Measurements from ENCODE around the gene SNX5. TPM values are rescaled to one million over a fixed set of nuclear protein-coding genes. Genes with fewer than 3 reads are reported as not detected.

Gene SNX5
- total RNA-seq, 2 donors from 2014 or later = 48.3 to 84.8 TPM

GRCh38 chr20:17955302-17955701, 13.3 kb downstream of the SNX5 start:
- TF ChIP-seq POLR2AphosphoS5 (IDR thresholded peaks at IDR 0.05) = no peak
- no peak for TF ChIP-seq POLR2A (IDR thresholded peaks at IDR 0.05)
- TF ChIP-seq, protein P1, sequence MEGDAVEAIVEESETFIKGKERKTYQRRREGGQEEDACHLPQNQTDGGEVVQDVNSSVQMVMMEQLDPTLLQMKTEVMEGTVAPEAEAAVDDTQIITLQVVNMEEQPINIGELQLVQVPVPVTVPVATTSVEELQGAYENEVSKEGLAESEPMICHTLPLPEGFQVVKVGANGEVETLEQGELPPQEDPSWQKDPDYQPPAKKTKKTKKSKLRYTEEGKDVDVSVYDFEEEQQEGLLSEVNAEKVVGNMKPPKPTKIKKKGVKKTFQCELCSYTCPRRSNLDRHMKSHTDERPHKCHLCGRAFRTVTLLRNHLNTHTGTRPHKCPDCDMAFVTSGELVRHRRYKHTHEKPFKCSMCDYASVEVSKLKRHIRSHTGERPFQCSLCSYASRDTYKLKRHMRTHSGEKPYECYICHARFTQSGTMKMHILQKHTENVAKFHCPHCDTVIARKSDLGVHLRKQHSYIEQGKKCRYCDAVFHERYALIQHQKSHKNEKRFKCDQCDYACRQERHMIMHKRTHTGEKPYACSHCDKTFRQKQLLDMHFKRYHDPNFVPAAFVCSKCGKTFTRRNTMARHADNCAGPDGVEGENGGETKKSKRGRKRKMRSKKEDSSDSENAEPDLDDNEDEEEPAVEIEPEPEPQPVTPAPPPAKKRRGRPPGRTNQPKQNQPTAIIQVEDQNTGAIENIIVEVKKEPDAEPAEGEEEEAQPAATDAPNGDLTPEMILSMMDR (IDR thresholded peaks at IDR 0.05) = no peak
- no peak for DNase-seq (ENCODE audit: low spot score)
- H3K27me3 ChIP-seq (replicated peaks; ENCODE audit: insufficient read depth) = no peaks in the 10 kb centered on the region
- 46% methylated on average over 3 of the region's 3 CpGs for WGBS
- intact Hi-C loops (cut with DNase I) = no loop called here
- H3K4me1 ChIP-seq (replicated peaks) = no peaks in the 10 kb centered on the region
- H3K4me3 ChIP-seq = no peak overlapping the region
- H3K27ac ChIP-seq = no peak overlapping the region
- peaks cover 0 to 2% of the 10 kb centered on the region in 2 donors for H3K36me3 ChIP-seq
- no peaks in the 10 kb centered on the region for H3K9me3 ChIP-seq

GRCh38 chr20:17953935-17954334, 14.7 kb downstream of the SNX5 start:
- no peak for DNase-seq (ENCODE audit: low spot score)
- TF ChIP-seq, protein P1 (IDR thresholded peaks at IDR 0.05) = no peak
- TF ChIP-seq POLR2AphosphoS5 (IDR thresholded peaks at IDR 0.05) (no peak), POLR2A (IDR thresholded peaks at IDR 0.05) (no peak)
- Histone ChIP-seq H3K4me1 (replicated peaks) (no peaks in the 10 kb centered on the region), H3K9me3 (no peaks in the 10 kb centered on the region), H3K4me3 (no peak overlapping the region), H3K27me3 (replicated peaks; ENCODE audit: insufficient read depth) (no peaks in the 10 kb centered on the region), H3K27ac (no peak overlapping the region), H3K36me3 (peaks cover 0 to 4% of the 10 kb centered on the region in 2 donors)
- intact Hi-C loops (cut with DNase I) = no loop called here
- WGBS = 98% methylated on average over 5 of the region's 5 CpGs

- Histone ChIP-seq H3K36me3 (peaks cover 0 to 7% of the 10 kb centered on the region in 2 donors), H3K4me1 (replicated peaks) (no peaks in the 10 kb centered on the region), H3K4me3 (no peak overlapping the region), H3K27ac (no peak overlapping the region), H3K27me3 (replicated peaks; ENCODE audit: insufficient read depth) (no peaks in the 10 kb centered on the region), H3K9me3 (no peaks in the 10 kb centered on the region)
- no peak for DNase-seq (ENCODE audit: low spot score)
- intact Hi-C loops (cut with DNase I) = no loop called here
- WGBS = 92% methylated on average over 8 of the region's 8 CpGs
- TF ChIP-seq POLR2A (IDR thresholded peaks at IDR 0.05) = no peak
- no peak for TF ChIP-seq POLR2AphosphoS5 (IDR thresholded peaks at IDR 0.05)
- TF ChIP-seq, protein P1 (IDR thresholded peaks at IDR 0.05) = no peak
These were observed 15.6 kb downstream of the SNX5 start for GRCh38 chr20:17952692-17953684.

DNA sequence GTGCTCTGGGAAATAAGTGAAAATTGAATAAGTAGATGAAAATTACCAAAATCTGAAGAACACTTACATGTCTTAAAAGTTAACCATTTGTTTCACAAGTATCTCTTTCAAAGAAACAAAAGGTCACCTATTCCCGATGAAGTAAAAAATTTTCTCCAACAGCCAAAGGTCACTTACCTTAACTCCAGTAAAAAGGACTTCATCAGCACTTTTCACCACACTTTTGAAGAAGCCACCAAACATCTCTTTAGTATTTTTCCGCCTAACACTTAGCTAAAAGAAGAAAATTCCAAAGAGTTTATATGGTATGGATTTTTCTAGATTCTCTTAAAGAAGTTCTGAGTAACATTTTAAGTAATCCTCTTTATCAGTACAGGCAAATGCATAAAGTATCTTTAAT, 17.3 kb downstream of the SNX5 start:
- H3K4me1 ChIP-seq (replicated peaks) = no peaks in the 10 kb centered on the region
- intact Hi-C loops (cut with DNase I) = no loop called here
- no peaks in the 10 kb centered on the region for H3K9me3 ChIP-seq
- H3K36me3 ChIP-seq = peaks cover 0 to 7% of the 10 kb centered on the region in 2 donors
- H3K27ac ChIP-seq = no peak overlapping the region
- TF ChIP-seq POLR2A (IDR thresholded peaks at IDR 0.05) (no peak), POLR2AphosphoS5 (IDR thresholded peaks at IDR 0.05) (no peak)
- TF ChIP-seq, protein P1 (IDR thresholded peaks at IDR 0.05) = no peak
- no peaks in the 10 kb centered on the region for H3K27me3 ChIP-seq (replicated peaks; ENCODE audit: insufficient read depth)
- no peak overlapping the region for H3K4me3 ChIP-seq
- 92% methylated on average over 2 of the region's 2 CpGs for WGBS
- DNase-seq (ENCODE audit: low spot score) = no peak

Measured in prostate gland (tissue), 2 donors.